Psoas muscle (tissue), 8 donors: Measurements from ENCODE around the gene FNDC3B. TPM values are rescaled to one million over a fixed set of nuclear protein-coding genes. Genes with fewer than 3 reads are reported as not detected.

ENCODE experiments used
- ATAC-seq, 4 donors: fragments of 200-7000 bp; cut with Tn5 transposase; one replicate each; pipeline ENCODE4 v1.9.1; 2020; ENCODE audit warnings: moderate library complexity in 3 of 4, mild to moderate bottlenecking in 2 of 4
- DNase-seq, 2 donors: peaks; one replicate each; pipeline ENCODE4 v3.0.0-alpha.2; 2020
- H3K27ac ChIP-seq: fragments of 200-600 bp; one replicate; pipeline ENCODE4 v1.8.0; 2022
- H3K27me3 ChIP-seq, 3 donors: fragments of 200-600 bp in 1 of 3; one replicate each; pipeline versions ENCODE4 v1.6.1 to v1.8.0; 2013 to 2022; ENCODE audit warnings: low read length in 2 of 3, mild to moderate bottlenecking in 2 of 3, moderate library complexity in 1 of 3; ENCODE audit not compliant: insufficient read depth in 3 of 3
- H3K36me3 ChIP-seq, 2 donors: fragments of 200-600 bp in 1 of 2; one replicate each; pipeline versions ENCODE4 v1.6.1 to v1.8.0; 2013 to 2022; ENCODE audit warnings: low read depth in 1 of 2, mild to moderate bottlenecking in 1 of 2, moderate library complexity in 1 of 2; ENCODE audit not compliant: insufficient read depth in 1 of 2
- H3K4me1 ChIP-seq: fragments of 200-600 bp; one replicate; pipeline ENCODE4 v1.8.0; 2022
- H3K4me3 ChIP-seq: fragments of 200-600 bp; one replicate; pipeline ENCODE4 v1.8.0; 2022; ENCODE audit warnings: mild to moderate bottlenecking
- H3K9me3 ChIP-seq: fragments of 200-600 bp; one replicate; pipeline ENCODE4 v1.8.0; 2022
- WGBS, 3 donors: extraction: QIAGEN DNeasy Blood & Tissue Kit; methylation state at CpG; one replicate each; pipeline versions ENCODE4 v1.1.6 to v1.1.7; 2013; 5-methylcytosine and 5-hydroxymethylcytosine counted together
- intact Hi-C, 2 donors: fragments of 100-400 bp; cut with DNase I; formaldehyde crosslinking; loops; one replicate each; pipeline versions ENCODE4 v1.11.0 to v1.14.2; 2022
- polyA plus RNA-seq, 3 donors: library from polyadenylated mRNA; stranded (reverse); fragments of 200-250 nt; gene quantifications; one replicate each; pipeline ENCODE4 v1.2.3, GENCODE V29; 2013
- total RNA-seq, 4 donors: library from RNA; stranded (reverse); fragmentation: NEBNext Ultra II Directional in 2 of 4; extraction: Animal tissue kit (Norgen Biotek cat#: 25700) in 2 of 4; gene quantifications; one replicate each; pipeline versions ENCODE4 v1.2.1 to v1.2.4, GENCODE V29; 2021 to 2023
- TF ChIP-seq, protein P1 (sequence below): fragments of 200-600 bp; IDR thresholded peaks from one replicate; pipeline ENCODE4 v1.8.0; 2022; ENCODE audit warnings: antibody characterized with exemption
- donor health status: healthy with polysubstance abuse.
- donor health status: DM: no; HTN: no; CAD: no; lungs with moderate emphysema.
- donor health status: Bipolar disorder and iron deficiency.
- donor health status: healthy.
- donor health status: DM: yes; HTN: yes; CAD: no.
- donor health status: DM: no; HTN: no; CAD: no.
- donor health status: DM: no; HTN: no; CAD: no.
- donor health status: DM: yes; HTN: yes; CAD: no.

Gene FNDC3B
- total and polyA plus RNA-seq, 7 donors: 12.4 to 133 (median 50.8) TPM

DNA sequence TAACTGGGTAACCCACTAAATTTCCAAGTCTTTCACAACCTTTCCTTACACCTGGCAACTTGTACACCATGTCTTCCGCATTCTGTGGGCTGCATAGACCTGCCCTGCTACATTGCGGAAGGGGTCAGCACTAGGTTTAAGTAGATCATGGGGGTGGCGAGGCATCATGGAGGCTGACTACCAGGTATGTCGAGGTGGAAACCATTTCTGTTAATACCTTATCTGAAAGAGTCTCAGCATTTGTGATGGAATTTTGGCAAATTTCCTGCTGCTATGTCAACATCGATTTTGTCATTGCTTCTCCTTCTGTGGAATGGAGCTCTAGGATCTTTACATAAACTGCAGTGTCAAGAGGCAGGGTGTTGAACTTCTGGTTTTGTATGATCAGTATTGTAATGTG lies 221.7 kb downstream of the FNDC3B start:
- intact Hi-C loops: no loop called here
- TF ChIP-seq, protein P1, sequence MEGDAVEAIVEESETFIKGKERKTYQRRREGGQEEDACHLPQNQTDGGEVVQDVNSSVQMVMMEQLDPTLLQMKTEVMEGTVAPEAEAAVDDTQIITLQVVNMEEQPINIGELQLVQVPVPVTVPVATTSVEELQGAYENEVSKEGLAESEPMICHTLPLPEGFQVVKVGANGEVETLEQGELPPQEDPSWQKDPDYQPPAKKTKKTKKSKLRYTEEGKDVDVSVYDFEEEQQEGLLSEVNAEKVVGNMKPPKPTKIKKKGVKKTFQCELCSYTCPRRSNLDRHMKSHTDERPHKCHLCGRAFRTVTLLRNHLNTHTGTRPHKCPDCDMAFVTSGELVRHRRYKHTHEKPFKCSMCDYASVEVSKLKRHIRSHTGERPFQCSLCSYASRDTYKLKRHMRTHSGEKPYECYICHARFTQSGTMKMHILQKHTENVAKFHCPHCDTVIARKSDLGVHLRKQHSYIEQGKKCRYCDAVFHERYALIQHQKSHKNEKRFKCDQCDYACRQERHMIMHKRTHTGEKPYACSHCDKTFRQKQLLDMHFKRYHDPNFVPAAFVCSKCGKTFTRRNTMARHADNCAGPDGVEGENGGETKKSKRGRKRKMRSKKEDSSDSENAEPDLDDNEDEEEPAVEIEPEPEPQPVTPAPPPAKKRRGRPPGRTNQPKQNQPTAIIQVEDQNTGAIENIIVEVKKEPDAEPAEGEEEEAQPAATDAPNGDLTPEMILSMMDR: no peak
- ATAC-seq: no peak
- H3K4me3 ChIP-seq: no peak overlapping the region
- no peaks in the 10 kb centered on the region for H3K27me3 ChIP-seq
- H3K9me3 ChIP-seq: no peaks in the 10 kb centered on the region
- peaks cover 40% of the 10 kb centered on the region for H3K4me1 ChIP-seq
- no peak overlapping the region for H3K27ac ChIP-seq
- H3K36me3 ChIP-seq: peaks cover 3 to 11% of the 10 kb centered on the region in 2 donors
- 88 to 90% (median 89%) methylated on average over 5 of the region's 5 CpGs for WGBS, 3 donors
- DNase-seq: no peak

DNA sequence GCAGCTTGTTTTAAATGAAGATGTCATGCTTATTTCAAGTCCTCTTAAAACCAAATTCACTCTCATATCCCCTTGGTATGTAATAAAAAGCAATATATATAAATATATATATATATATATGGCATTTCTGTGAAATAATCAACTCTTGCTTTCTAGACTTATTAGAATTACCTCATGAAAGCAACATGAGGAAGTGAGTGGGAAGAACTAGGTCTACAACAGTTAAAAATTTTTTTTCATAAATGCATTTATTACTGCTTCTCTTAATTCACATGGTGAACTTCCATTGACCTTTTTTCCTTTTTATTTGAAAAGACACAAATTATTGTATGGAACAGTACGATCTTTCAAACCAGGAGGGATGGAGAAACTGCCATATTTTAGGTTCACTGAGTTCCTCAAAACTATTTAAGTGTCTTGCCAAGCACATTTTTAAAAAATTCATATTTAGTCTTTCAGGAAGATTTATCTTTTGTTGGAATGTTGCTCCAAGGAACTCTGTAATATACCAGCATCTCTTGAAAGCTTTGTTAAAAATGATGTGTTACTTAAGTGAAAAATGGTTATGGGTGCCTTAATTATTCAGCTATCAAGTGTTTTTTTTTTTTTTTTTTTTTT lies 223.7 kb downstream of the FNDC3B start:
- Histone ChIP-seq H3K27ac (no peak overlapping the region), H3K4me1 (peaks cover 22% of the 10 kb centered on the region)
- intact Hi-C loops: no loop called here

GRCh38 chr3:172263781-172264486 lies 224.6 kb downstream of the FNDC3B start:
- no peak overlapping the region for H3K27ac ChIP-seq
- WGBS, 3 donors: 96 to 99% (median 98%) methylated on average over 7 of the region's 7 CpGs
- H3K4me1 ChIP-seq: peaks cover 14% of the 10 kb centered on the region
- intact Hi-C loops: no loop called here
- no peaks in the 10 kb centered on the region for H3K9me3 ChIP-seq
- H3K4me3 ChIP-seq: no peak overlapping the region
- peaks cover 6 to 21% of the 10 kb centered on the region in 2 donors for H3K36me3 ChIP-seq
- no peak for DNase-seq
- H3K27me3 ChIP-seq: no peaks in the 10 kb centered on the region
- no peak for ATAC-seq
- TF ChIP-seq, protein P1: no peak

More for the DNA sequence above, 223.7 kb downstream of the FNDC3B start:
- H3K4me3 ChIP-seq: no peak overlapping the region
- peaks cover 6 to 21% of the 10 kb centered on the region in 2 donors for H3K36me3 ChIP-seq
- no peaks in the 10 kb centered on the region for H3K9me3 ChIP-seq
- TF ChIP-seq, protein P1: no peak
- no peaks in the 10 kb centered on the region for H3K27me3 ChIP-seq
- 64 to 82% (median 79%) methylated on average over 1 of the region's 1 CpG for WGBS, 3 donors
- DNase-seq (no peak), ATAC-seq (no peak)

GRCh38 chr3:172266103-172266502 lies 226.7 kb downstream of the FNDC3B start:
- Histone ChIP-seq H3K36me3 (peaks cover 6 to 33% of the 10 kb centered on the region in 2 donors), H3K4me1 (no peaks in the 10 kb centered on the region), H3K9me3 (no peaks in the 10 kb centered on the region), H3K27ac (no peak overlapping the region), H3K27me3 (no peaks in the 10 kb centered on the region), H3K4me3 (no peak overlapping the region)
- intact Hi-C loops: no loop called here
- DNase-seq (no peak), ATAC-seq (no peak)
- 97 to 98% (median 98%) methylated on average over 3 of the region's 3 CpGs for WGBS, 3 donors
- TF ChIP-seq, protein P1: no peak
